ENCODE results near the gene MIXL1. TPM values are rescaled to one million over a fixed set of nuclear protein-coding genes. Genes with fewer than 3 reads are reported as not detected.
A peak's percentile ranks its signal among the peaks of the same experiment; 100 is the strongest.
"Not testable (repeated sequence)": the region's sequence is repeated elsewhere in the genome, so short reads cannot be mapped to it uniquely, and the experiment has no call there.

Gene MIXL1
- polyA plus RNA-seq, 10 donors, result 0.26 to 0.60 (median 0.47) TPM

DNA sequence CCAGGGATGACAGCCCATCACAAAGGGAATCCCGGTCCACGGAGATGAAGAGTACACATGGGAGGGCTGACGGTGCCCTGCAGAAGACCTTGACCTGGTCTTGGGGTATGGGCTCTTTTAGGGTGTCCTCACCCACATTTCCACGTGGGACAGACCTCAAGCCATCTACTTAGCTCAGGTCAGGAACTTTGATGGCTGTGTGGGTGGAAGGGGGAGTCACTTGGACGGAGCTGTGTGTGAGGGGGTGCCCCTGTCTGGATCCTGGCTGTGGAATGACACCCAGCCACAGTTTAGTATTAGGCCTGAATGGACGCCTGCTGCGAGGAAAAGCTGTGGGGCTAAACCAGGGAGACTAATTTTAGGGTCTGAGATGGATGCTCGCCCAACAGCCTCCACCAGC is 10.9 kb upstream of the MIXL1 start:
- no peak for DNase-seq

DNA sequence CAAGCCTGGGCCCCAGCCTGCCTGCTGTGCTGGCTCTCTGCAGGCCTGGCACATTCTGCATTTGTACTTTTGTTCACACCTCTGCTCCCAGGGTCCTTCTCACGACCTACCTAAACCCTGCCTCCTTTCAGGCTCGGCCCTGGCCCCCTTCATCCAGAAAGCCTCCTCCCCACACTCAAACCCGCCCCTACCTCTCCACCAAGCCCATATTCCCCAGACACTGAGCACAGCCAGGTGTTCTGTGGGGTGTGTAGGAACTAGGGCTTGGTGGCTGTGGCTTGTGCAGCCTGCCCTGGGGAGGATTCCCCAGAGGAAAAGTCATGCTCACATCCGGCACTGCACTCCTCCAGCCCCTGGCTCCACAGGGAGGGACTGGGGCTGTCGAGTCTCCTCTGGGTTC is 8.2 kb upstream of the MIXL1 start:
- no peak for DNase-seq

DNA sequence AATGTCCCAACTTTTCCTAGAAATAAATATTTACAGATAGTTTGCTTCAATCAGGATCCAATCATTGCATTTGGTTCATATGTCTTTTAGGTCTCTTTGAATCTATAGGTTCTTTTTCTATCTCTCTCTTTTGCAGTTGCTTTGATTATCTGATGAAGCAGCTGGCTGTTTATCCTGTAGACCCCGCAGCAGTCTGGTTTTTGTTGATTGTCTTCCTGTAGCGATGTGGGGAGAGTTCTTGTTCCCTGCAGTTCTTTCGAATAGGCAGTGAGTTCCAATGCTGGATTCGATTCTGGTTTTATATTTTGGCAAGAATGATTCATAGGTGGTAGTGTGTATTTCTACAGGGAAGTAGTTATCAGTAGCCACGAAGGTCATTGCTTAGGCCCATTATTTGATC is 7.4 kb upstream of the MIXL1 start:
- DNase-seq, result no peak

GRCh38 chr1:226217273-226217672 is 6.2 kb upstream of the MIXL1 start:
- DNase-seq, result no peak

GRCh38 chr1:226220473-226221189 is 2.8 kb upstream of the MIXL1 start:
- no peak for DNase-seq

GRCh38 chr1:226222686-226223085 is 778 bp upstream of the MIXL1 start:
- no peak for DNase-seq

DNA sequence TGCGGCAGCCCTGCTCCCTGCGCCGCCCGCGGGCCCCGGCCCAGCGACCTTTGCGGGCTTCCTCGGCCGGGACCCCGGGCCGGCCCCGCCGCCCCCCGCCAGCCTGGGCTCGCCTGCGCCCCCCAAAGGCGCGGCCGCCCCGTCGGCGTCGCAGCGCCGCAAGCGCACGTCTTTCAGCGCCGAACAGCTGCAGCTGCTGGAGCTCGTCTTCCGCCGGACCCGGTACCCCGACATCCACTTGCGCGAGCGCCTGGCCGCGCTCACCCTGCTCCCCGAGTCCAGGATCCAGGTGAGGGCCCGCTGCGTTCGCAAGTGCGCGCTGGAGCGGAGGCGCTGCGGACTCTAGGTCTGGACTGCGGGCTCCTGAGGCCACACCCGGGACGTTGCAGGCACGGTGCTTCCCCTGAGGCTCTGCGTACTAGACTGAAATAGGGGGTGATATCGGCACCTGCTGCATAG is 351 bp downstream of the MIXL1 start:
- peak; percentile 3 to 59 (median 22) for DNase-seq

GRCh38 chr1:226226601-226227000 is 3.1 kb downstream of the MIXL1 start:
- no peak for DNase-seq

DNA sequence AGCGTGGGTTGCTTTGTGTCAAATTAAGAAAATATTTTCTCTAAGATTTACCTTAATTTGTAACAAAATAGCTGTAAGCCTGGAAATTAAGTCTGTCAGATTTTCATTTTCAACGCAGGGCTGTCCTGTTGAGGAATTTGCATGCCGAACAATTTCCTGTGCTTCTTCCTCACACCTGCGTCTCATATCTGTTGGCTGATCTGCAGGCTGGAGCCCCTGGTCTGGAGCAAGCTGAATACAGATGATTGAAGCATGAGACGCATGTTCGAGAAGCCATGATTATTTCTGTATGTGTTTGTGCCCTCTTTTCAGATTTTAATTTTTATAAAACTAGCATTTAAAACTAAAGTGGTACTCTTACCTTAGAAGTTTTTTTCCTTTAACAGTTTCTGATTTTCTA is 9.8 kb downstream of the MIXL1 start:
- no peak for DNase-seq

DNA sequence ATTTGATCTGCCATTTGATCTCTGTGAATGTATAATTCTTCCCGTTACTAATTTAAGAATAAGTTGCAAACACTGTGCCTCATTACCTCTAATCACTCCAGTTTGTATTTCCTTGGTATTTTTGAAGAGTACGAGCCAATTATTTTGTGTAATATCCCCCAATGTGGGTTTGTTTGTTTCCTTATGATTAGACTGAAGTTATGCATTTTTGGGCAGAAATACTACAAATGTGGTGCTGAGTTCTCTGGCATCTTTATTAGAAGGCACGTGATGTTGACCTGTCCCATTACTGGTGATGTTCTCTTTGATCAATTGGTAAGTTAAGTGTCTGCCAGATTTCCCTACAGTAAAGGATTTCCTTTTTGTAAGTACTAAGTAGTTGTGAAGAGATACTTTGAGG is 10.3 kb downstream of the MIXL1 start:
- DNase-seq, result no peak

- DNase-seq, result no peak
Measured at GRCh38 chr1:226236826-226237225, 13.4 kb downstream of the MIXL1 start.

GRCh38 chr1:226239421-226239820 is 16.0 kb downstream of the MIXL1 start:
- no peak for DNase-seq

GRCh38 chr1:226248091-226248490 is 24.6 kb downstream of the MIXL1 start:
- DNase-seq, result peak in 1 of 3 donors; percentile 13

- no peak for DNase-seq
Measured at GRCh38 chr1:226248796-226249195, 25.3 kb downstream of the MIXL1 start.

DNA sequence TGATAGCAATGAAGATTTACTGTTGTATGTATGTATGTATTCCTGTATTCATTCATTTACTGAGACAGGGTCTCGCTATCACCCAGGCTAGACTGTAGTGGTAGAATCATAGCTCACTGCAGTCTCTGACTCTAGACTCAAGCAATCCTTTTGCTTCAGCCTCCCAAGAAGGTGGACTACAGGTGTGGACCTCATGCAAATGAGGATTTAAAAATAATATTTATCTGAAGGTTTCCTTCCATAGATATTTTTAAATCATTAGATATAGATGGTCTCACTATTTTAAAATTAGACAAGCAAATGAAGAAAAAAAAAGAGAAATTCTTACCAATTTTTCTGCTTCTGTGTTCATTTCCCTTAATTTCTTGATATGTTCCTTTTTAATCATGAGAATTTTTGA is 27.0 kb downstream of the MIXL1 start:
- DNase-seq, result no peak

DNA sequence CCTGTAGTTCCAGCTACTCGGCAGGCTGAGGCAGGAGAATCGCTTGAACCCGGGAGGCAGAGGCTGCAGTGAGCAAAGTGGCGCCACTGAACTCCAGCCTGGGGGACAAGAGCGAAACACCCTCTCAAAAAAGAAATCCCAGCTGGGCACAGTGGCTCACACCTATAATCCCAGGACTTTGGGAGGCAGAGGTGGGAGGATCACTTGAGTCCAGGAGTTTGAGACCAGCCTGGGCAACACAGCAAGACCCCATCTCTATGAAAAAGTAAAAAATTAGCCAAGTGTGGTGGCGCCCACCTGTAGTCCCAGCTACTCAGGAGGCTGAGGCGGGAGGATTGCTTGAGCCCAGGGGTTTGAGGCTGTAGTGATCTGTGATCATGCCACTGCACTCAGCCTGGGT is 29.4 kb downstream of the MIXL1 start:
- not testable (repeated sequence) for DNase-seq

- no peak for DNase-seq
Measured at GRCh38 chr1:226253933-226254332, 30.5 kb downstream of the MIXL1 start.

- no peak for DNase-seq
Measured at GRCh38 chr1:226255380-226255779, 31.9 kb downstream of the MIXL1 start.

DNA sequence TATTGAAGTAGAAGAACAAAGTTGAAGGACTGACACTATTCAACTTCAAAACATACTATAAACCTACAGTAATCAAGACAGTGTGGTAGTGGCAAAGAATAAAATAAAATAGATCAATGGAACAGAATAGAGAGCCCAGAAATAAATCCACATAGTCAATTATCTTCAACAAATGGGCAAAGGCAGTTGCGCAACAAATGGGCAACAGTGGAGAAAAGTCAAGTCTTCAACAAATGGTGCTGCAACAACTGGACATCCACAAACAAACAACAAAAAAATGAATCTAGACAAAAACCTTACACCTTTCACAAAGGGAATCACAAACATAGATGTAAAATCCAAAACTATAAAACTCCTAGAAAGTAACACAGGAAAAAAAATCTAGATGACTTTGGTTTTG is 38.4 kb downstream of the MIXL1 start:
- DNase-seq, result no peak

DNA sequence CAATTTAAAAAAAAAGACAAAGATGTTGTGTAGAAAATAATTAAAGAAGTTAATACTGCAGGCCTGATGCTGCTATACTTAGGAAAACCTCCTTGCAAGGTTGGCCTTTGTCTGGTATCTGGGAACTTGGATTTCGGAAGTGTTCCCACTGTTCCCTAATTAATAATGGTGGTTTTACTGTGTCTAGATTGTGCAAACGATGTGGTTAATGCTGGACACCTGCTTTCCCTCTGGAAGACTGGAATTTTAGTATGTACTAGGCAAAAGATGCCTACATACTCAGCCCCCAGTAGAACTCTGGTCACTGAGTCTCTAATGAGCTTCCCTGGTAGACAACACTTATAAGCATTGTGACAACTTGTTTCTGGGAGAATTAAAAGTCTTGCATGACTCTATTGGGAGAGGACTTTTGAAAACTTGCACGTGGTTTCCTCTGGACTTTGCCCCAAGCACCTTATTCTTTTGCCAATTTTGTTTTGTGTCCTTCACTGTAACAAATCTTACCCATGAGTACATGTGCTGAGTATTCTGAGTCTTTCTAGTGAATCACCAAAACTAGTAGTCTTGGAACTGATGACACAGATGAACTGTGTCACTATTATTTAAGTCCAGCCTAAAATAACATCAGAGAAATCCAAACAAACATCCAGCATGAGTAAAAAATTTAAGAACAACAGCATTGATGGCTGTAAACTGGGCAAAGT is 45.1 kb downstream of the MIXL1 start:
- DNase-seq, result no peak

DNA sequence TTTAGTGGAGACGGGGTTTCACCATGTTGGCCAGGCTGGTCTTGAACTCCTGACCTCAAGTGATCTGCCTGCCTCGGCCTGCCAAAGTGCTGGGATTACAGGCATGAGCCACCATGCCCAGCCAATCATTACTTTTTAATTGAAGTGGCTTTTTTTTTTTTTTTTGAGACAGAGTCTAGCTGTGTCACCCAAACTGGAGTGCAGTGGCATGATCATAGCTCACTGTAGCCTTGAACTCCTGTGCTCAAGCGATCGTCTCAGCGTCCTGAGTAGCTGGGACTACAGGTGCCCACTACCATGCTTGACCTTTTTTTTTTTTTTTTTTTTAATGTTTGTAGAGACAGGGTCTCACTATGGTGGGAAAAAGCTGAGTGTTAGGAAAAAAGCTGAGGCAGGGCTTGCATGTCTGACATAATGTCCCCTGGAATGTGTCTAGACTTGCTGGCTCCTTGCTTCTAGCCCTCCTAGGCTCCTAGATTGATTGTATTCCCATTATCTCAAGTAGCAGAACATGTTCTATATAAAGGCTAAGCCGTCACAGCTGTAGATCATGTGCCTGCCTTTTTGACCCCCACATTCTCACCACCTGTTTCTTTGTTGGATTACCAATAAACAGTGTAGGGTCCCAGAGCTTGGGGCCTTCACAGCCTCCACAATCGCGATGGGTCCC is 48.9 kb downstream of the MIXL1 start:
- peak in 1 of 3 donors; percentile 16 for DNase-seq

DNA sequence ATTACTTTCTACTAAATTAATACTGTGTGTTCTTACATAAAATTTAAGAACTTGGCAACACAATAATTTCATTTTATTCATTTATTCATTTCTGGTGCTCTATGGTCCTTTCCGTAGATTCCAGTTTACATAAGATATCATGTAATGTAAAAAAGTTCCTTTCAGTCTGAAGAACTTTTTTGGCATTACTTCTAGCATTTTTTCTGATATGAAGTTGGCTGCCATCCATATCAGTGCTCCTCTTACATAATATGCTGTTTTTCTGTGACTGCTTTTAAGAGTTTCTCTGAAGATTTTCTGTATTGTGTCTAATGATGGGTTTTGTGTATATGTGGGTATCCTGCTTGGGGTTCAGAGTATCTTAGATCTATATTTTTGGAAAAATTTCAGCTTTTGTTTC is 50.7 kb downstream of the MIXL1 start:
- DNase-seq, result peak in 1 of 3 donors; percentile 7
